Mucosa of rectum (tissue), 2 donors: Measurements from ENCODE around the gene TRIM75.
"Not testable (repeated sequence)": the region's sequence is repeated elsewhere in the genome, so short reads cannot be mapped to it uniquely, and the experiment has no call there.

ENCODE experiments used
- H3K27ac ChIP-seq, 2 donors: one replicate each; pipeline ENCODE4 v1.7.0; 2013; ENCODE audit warnings: inconsistent platforms in 2 of 2, low read depth in 2 of 2, low read length in 2 of 2
- H3K27me3 ChIP-seq, 2 donors: one replicate each; pipeline ENCODE4 v1.7.0; 2013; ENCODE audit warnings: low read length in 2 of 2; ENCODE audit not compliant: control insufficient read depth in 2 of 2, insufficient read depth in 2 of 2
- H3K36me3 ChIP-seq, 2 donors: one replicate each; pipeline ENCODE4 v1.7.0; 2013; ENCODE audit warnings: low read length in 2 of 2; ENCODE audit not compliant: control insufficient read depth in 2 of 2, insufficient read depth in 2 of 2
- H3K4me1 ChIP-seq, 2 donors: one replicate each; pipeline ENCODE4 v1.7.0; 2013; ENCODE audit warnings: low read length in 2 of 2, mild to moderate bottlenecking in 1 of 2; ENCODE audit not compliant: control insufficient read depth in 2 of 2, insufficient read depth in 2 of 2
- H3K4me3 ChIP-seq, 2 donors: one replicate each; pipeline ENCODE4 v1.7.0; 2013; ENCODE audit warnings: low read length in 2 of 2
- H3K9ac ChIP-seq, 2 donors: one replicate each; pipeline ENCODE4 v1.7.0; 2013; ENCODE audit warnings: low read length in 2 of 2, low read depth in 1 of 2, mild to moderate bottlenecking in 1 of 2
- H3K9me3 ChIP-seq, 2 donors: one replicate each; pipeline ENCODE4 v1.7.0; 2013; ENCODE audit warnings: low read length in 2 of 2; ENCODE audit not compliant: control insufficient read depth in 2 of 2
- donor health status: healthy.
- donor health status: Normal muscosa, but diverticular disease.

The TRIM75 gene

GRCh38 chr4:165070560-165070959 is 16.9 kb downstream of the TRIM75 start:
- Histone ChIP-seq H3K9me3 (no peaks in the 10 kb centered on the region), H3K9ac (no peak overlapping the region), H3K27me3 (no peaks in the 10 kb centered on the region), H3K4me1 (no peaks in the 10 kb centered on the region), H3K4me3 (no peak overlapping the region), H3K27ac (no peak overlapping the region), H3K36me3 (no peaks in the 10 kb centered on the region)

- H3K9ac ChIP-seq, H3K36me3 ChIP-seq, H3K4me3 ChIP-seq, H3K9me3 ChIP-seq, H3K4me1 ChIP-seq, H3K27ac ChIP-seq, H3K27me3 ChIP-seq: not testable (repeated sequence)
These were observed 19.7 kb downstream of the TRIM75 start for GRCh38 chr4:165073346-165073745.

- Histone ChIP-seq H3K36me3 (peaks cover 0 to 2% of the 10 kb centered on the region in 2 donors), H3K27me3 (no peaks in the 10 kb centered on the region), H3K4me1 (peaks cover 4 to 17% of the 10 kb centered on the region in 2 donors), H3K9ac (no peak overlapping the region), H3K4me3 (no peak overlapping the region), H3K27ac (peak overlapping the region; percentile 24 to 37), H3K9me3 (no peaks in the 10 kb centered on the region)
These were observed 23.4 kb downstream of the TRIM75 start for GRCh38 chr4:165077034-165077578.

- Histone ChIP-seq H3K4me1 (peaks cover 4 to 17% of the 10 kb centered on the region in 2 donors), H3K27me3 (no peaks in the 10 kb centered on the region), H3K36me3 (peaks cover 2 to 3% of the 10 kb centered on the region in 2 donors), H3K27ac (peak overlapping the region in 1 of 2 donors; percentile 10), H3K9me3 (no peaks in the 10 kb centered on the region), H3K4me3 (no peak overlapping the region), H3K9ac (no peak overlapping the region)
These were observed 25.8 kb downstream of the TRIM75 start for GRCh38 chr4:165079476-165079875.

- H3K27me3 ChIP-seq, H3K9me3 ChIP-seq, H3K9ac ChIP-seq, H3K4me1 ChIP-seq, H3K27ac ChIP-seq, H3K4me3 ChIP-seq: not testable (repeated sequence)
- peaks cover 18 to 30% of the 10 kb centered on the region in 2 donors for H3K36me3 ChIP-seq
These were observed 31.1 kb downstream of the TRIM75 start for GRCh38 chr4:165084787-165085186.

- Histone ChIP-seq H3K27ac (no peak overlapping the region), H3K4me3 (no peak overlapping the region), H3K36me3 (peaks cover 18 to 30% of the 10 kb centered on the region in 2 donors), H3K27me3 (no peaks in the 10 kb centered on the region), H3K4me1 (no peaks in the 10 kb centered on the region), H3K9me3 (no peaks in the 10 kb centered on the region), H3K9ac (no peak overlapping the region)
These were observed 32.3 kb downstream of the TRIM75 start for GRCh38 chr4:165085946-165086345.

GRCh38 chr4:165088366-165088765 is 34.7 kb downstream of the TRIM75 start:
- peaks cover 18 to 30% of the 10 kb centered on the region in 2 donors for H3K36me3 ChIP-seq
- no peaks in the 10 kb centered on the region for H3K27me3 ChIP-seq
- H3K4me1 ChIP-seq = no peaks in the 10 kb centered on the region
- H3K9ac ChIP-seq = no peak overlapping the region
- no peaks in the 10 kb centered on the region for H3K9me3 ChIP-seq
- H3K4me3 ChIP-seq = no peak overlapping the region
- H3K27ac ChIP-seq = no peak overlapping the region

GRCh38 chr4:165092187-165092586 is 38.5 kb downstream of the TRIM75 start:
- peaks cover 10 to 21% of the 10 kb centered on the region in 2 donors for H3K36me3 ChIP-seq

GRCh38 chr4:165094873-165095272 is 41.2 kb downstream of the TRIM75 start:
- peaks cover 5 to 10% of the 10 kb centered on the region in 2 donors for H3K36me3 ChIP-seq

More at GRCh38 chr4:165092187-165092586, 38.5 kb downstream of the TRIM75 start:
- H3K9me3 ChIP-seq, H3K9ac ChIP-seq, H3K4me3 ChIP-seq, H3K27ac ChIP-seq, H3K4me1 ChIP-seq, H3K27me3 ChIP-seq: not testable (repeated sequence)

GRCh38 chr4:165095291-165095690 is 41.6 kb downstream of the TRIM75 start:
- Histone ChIP-seq H3K9me3 (no peaks in the 10 kb centered on the region), H3K4me3 (no peak overlapping the region), H3K27ac (no peak overlapping the region), H3K4me1 (no peaks in the 10 kb centered on the region), H3K36me3 (peaks cover 5 to 10% of the 10 kb centered on the region in 2 donors), H3K9ac (no peak overlapping the region), H3K27me3 (no peaks in the 10 kb centered on the region)

More at GRCh38 chr4:165094873-165095272, 41.2 kb downstream of the TRIM75 start:
- no peaks in the 10 kb centered on the region for H3K27me3 ChIP-seq
- no peak overlapping the region for H3K27ac ChIP-seq
- H3K9me3 ChIP-seq = no peaks in the 10 kb centered on the region
- H3K4me1 ChIP-seq = no peaks in the 10 kb centered on the region
- H3K4me3 ChIP-seq = no peak overlapping the region
- no peak overlapping the region for H3K9ac ChIP-seq
